AG20443 (cell line): ENCODE measurements around the gene THBS2.
"Not testable (repeated sequence)": the region's sequence is repeated elsewhere in the genome, so short reads cannot be mapped to it uniquely, and the experiment has no call there.

Experiments used
- DNase-seq: peaks from one replicate; pipeline ENCODE4 v3.0.0; 2012; ENCODE audit warnings: low spot score, mixed read lengths

THBS2 gene

DNA sequence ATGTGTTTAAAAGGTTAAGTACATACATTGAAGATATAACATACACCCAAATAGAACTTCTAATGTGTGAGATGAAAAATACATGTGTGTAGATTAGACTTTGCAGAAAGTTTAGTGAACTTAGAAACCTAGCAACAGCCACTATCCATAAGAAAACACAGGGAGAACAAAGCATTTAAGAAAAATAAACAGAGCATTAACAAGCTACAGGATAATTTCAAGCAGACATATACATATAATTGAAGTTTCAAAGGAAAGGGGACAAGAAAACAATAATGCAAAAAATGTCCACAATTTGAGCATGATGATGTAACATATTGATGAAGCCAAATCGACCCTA, 18.2 kb upstream of the THBS2 start:
- no peak for DNase-seq

DNA sequence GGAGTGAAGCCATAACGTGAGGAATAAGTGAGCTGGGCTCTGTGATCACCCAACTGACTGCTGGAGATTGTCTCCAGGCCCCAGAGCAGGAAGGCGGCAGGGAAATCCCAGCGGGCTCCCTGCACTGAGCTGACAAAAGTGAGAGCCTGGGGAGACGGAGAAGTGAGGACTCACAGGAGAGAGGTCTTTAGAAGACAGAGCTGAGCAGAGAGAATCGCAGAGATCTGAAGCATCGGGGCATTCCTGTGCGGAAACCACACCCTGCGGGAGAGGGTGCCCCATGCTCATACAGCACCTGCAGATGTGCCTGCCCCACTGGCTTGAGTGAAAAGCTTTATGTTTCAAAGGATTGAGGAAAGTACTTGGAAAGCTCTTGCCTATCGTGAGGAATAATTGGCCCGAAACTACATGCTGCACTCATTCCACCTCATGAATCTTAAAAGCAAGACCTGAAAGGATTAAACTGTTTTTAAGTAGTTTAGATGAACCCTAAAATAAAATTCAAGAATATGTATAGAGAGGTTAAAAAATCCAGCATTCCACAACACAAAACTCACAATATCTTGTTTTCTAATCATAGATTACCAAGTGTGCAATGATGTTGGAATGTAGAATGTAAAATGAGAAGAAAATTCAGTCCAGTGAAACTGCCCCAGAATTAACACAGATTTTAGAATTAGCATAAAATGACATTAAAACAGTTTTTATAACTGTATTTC, 17.7 kb upstream of the THBS2 start:
- no peak for DNase-seq

DNA sequence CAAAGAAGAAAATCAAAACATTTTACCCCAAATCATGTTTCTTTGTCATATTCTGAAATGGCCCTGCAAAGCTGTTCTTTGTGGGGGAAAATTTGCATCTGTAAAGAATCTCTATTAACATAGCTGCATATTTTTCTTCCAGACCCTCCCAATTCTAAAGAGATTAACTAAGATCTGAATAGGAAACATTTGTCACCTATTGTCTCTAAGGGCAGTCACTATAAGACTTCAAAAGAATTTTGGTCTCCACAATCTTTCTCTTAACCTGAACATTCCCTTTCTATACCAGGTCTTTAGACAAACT, 16.4 kb upstream of the THBS2 start:
- DNase-seq = not testable (repeated sequence)

DNA sequence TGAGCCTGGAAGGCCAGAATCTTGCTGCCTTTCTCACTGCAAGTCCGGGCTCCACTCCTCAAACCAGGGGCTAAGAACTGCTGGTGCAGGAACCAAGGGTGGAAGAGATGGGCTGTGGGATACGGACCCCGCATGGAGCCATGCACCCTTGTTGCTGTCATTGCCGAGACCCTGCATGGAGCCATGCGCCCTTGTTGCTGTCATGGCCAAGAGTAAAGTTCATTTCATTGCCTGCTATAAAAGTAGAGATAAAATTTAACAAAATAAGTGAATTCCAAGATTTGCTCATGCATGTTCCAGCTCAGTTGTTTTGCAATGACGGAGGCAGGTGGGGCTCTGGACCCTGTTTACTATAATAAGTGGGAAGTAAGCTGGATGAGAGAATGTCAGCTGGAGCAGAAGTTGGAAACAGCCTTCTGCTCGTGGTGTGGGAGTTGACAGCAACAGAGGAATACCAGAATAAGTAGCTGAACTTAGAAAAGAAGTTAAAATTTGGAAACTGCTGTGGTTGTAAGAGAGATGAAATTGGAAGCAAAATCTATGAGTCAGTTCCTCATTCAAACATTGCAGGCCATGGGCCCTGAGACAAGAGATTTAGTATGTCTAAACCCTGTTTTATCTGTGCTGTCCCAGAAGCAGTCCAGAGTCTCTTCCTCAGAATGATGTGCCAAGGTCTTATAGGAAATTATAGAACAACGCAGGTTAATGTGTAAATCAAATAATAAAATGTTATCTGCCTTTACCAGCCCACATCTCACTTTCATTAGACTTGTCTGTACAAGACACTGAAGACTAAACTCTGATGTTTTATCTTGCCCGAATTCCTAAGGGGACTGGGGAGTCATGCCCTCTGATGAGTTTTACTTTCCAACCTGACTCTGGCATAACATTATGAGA, 15.8 kb upstream of the THBS2 start:
- peak; percentile 70 for DNase-seq

DNA sequence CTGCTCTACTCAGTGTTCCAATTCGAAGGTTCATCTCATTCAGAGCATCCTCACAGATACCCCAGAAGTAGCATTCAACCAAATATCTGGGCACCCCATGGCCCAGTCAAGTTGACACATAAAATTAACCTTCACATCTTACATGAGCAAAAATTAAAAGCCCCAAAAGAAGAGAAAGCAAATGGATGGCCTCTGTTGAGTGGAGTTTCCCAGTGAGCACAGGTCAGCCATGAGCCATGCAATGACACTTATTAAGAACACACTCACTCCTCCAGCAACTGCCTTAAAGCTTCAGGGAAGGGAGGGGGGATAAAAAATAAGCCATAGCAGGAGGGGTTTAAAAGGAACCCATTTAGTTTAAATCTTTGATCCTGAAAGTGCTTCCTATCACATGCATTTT, 14.6 kb upstream of the THBS2 start:
- no peak for DNase-seq

DNA sequence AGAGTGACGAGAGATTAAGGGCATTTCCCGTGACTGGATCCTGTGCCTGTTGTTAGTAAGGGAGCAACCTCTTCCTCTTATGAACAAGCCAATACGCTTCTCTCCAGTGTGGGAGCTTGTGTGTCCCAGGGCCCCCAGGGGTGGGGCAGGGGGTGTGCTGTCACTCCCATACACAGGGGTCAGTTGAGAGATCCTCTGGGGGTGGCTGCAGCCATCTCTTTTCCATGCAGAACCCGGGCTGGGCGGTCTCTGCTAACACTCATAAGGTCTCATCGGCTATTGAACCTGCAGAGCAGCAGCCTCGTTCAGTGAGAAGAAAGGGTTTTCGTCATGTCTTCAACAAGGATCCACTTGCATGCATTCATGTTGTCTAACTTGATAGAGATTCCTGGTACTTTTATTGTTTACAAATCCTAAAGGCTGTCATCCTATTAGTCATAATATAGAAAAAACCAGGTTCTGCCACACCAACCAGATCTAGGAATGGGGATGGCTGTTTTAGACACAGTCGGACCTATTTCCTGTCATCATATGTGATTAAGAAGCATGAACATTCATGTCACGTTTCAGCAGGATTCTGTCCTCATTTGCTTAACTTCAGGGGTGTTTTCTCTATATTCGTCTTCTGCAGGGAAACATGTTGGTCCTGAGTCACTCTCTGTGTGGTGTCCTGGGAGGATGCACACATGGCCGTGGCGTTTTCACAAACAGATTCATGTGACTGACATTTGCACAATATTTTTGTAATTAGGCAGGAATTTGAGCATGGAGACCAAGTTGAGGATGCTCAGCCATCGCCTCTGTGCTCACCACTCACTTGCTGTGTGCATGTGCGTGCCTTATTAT, 13.3 kb upstream of the THBS2 start:
- peak; percentile 76 for DNase-seq

DNA sequence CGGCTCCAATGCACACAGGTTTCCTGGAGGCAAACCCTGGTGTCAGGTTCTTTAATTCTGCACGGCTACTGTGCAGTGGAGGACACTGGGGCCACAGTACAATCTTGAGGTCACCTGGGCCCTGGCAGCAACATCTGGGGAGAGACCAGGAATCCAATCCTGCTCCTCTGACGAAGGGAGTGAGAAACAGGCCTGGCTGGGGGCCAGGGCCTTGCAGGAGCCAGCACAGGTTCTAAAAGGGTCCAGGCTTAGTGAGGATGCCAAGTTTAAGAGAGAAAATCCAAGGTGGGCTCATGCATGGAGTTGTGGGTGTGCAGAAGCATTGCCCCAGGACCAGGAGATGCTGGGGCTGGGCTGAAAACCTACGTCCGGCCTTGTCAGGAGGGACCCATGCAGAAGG, 12.6 kb upstream of the THBS2 start:
- DNase-seq = no peak

DNA sequence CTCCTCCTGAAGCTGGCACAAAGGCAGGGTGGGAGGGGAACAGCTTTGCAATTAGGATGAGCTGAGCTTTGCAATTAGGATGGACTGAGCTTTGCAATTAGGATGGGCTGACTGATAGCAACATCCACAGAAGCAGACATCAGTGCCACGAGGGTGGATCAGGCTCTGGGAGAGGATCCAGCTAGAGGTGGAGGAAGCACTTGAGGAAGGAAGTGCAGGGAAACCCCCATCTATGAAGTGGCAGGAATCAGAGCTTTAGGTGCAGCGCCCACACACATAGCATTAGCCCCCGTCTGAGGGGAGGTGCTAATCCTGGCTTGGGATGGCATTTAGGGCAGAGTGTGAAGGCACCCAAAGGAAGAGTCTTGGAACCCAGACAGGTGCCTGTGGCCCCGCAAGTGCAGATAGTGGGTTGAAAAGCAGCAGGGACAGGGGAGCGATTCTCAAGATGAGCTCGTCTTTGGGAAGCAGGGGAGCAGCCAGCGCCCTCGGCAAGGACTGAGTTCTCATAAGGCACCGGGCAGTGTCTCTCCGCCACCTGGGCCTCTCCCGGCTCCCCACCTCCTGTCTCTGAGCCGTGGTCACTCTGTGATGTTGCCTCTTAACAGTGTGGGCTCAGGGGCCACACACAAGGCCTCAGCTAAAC, 12.0 kb upstream of the THBS2 start:
- DNase-seq = no peak

DNA sequence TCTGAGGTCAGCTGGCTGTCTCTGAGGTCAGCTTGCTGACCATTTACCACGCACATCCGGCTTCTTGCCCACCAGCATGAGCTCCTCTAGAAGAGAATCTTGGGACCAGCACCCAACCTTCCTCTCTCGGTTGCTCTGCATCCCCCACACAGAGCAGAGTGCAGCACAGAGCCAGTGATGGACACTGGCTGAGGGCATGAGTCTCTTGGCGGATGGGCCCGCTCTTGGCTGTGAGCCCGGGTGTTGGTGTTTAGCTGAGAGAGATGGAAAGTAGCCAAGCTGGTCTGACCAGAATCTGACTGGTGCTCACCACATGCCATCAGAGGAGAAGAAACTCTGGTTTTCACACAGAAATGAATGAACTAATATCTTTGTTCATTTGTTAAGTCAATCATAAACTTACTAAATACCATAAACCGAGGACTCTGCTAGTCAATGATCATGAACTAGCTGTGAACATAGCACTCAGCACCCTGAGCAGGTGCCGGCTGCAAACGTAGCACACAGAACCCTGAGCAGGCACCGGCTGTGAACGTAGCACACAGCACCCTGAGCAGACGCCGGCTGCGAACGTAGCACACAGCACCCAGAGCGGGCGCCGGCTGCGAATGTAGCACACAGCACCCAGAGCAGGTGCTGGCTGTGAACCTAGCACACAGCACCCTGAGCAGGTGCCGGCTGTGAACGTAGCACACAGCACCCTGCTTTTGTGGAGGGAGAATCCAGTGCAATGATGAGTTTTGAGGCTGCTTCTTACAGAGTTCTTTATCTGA, 10.4 kb upstream of the THBS2 start:
- DNase-seq = peak; percentile 45

DNA sequence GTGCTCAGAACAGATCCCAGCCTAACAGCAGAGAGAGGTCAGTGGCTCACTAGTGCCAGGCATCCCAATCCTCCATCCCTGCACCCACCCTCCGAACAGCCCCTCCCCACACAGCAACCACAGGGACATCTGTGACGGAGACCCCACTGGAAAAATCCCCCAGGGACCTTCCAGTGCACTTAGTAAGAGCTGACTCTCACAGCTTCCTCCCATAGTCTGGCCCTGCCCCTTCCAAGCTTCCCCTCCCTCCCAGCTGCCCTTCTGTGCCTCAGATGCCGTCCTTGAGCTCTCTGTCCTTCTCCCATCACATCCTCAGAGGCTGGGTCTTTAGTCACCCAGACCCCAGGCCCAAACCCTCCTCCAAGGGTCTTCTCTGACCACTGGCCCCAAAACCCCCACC, 9.7 kb upstream of the THBS2 start:
- DNase-seq = no peak

DNA sequence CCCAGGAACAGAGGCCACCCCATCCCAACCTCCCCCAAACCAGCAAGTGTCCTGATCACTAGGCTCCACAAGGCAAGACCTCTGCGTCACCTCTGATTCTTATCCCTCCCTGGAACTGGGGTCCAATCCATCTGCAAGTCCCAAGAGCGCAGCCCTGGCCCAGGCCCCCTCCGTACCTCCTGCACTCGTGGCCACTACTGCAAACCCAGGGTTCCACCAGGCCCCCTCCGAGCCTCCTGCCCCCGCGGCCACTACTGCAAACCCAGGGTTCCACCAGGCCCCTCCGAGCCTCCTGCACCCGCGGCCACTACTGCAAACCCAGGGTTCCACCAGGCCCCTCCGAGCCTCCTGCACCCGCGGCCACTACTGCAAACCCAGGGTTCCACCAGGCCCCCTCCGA, 9.0 kb upstream of the THBS2 start:
- not testable (repeated sequence) for DNase-seq

DNA sequence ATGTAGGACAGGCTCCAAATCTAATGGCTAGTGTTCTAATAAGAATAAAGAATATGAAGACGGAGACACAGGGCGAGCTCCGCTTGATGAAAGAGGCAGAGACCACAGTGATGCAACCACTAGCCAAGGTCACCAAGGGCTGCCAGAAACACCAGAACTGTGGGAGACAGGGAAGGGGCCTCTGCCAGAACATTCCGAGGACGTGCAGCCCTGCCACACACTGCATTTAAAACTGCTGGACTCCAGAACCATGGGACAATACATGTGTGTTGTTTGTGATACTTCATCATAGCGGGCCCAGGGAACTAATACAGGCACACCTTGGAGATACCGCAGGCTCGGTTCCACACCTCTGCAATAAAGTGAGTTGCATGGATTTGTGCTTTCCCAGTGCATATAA, 2.9 kb upstream of the THBS2 start:
- DNase-seq = no peak

DNA sequence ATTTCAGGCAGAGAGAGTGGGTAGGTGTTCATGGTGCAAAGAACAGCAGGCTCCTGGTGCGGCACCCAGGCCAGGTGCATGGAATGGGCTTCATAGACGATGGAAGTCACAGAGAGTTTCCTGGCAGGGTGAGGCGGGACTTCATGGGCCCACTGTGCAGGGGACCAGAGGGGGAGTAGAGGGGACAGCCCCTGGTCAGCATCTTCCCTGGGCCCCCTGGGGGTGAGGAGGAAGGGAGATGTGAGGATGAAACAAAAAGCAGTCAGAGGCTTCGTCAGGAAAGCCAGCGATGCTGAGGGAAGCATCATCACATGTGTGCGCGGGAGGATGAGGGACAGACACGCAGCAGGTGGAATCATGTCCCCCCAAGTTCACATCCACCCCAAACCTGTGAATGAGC, 2.4 kb upstream of the THBS2 start:
- no peak for DNase-seq

DNA sequence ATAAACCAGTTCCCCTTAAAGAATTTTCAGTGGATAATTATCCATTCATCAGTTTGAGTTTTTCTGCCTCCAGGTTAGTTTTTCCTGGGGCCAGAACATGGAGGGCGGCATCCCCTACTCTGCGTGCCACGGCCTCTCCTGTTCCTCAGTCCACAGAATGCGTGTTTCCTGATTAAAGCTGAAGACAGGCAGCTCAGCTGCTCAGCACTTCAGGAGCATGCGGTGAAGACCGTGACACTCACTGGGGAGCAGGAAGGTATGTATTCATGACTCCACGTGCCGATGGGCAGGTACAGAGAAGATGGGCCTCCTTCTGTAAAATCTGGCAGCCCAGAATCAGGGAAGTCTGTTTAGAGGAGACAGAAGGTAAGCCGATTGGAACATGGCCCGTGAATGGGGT, 2.0 kb upstream of the THBS2 start:
- DNase-seq = no peak

DNA sequence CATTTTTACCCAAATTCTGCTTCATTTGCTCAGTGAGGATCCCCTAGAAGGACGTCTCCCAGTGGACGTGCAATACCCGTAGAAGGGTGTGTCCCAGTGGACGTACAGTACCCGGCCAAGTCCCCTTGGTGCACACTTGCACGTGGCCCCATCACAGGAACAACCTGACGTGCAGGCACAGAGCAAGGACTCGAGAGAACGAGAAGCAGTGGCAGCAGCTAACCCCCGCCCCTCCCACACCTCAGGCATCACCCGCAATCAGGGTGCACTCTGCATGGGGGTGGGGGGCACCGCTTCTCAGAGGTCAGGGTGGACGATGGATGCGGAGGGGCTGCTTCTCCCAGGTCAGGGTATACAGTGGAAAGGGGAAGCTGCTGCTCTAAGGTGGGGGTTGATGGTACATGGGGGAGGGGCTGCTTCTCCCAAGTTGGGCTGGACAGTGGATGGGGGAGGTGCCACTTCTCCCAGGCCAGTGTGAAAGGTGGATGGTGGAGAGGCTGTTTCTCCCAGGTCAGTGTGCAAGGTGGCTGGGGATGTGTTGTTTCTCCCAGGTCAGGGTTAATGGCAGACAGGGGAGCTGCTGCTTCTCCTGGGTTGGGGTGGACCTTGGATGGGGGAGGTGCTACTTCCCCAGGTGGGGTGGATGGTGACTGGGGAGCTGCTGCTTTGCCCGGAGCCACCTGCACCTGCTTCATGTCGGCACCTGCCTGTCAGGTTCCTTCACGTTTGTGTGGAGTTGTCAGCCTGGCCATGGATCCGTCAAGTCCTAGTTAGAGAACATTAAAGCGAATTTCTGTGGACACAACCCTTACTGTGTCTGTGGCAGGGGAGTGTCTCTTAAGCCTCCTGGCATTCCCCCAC, 1.0 kb upstream of the THBS2 start:
- no peak for DNase-seq

DNA sequence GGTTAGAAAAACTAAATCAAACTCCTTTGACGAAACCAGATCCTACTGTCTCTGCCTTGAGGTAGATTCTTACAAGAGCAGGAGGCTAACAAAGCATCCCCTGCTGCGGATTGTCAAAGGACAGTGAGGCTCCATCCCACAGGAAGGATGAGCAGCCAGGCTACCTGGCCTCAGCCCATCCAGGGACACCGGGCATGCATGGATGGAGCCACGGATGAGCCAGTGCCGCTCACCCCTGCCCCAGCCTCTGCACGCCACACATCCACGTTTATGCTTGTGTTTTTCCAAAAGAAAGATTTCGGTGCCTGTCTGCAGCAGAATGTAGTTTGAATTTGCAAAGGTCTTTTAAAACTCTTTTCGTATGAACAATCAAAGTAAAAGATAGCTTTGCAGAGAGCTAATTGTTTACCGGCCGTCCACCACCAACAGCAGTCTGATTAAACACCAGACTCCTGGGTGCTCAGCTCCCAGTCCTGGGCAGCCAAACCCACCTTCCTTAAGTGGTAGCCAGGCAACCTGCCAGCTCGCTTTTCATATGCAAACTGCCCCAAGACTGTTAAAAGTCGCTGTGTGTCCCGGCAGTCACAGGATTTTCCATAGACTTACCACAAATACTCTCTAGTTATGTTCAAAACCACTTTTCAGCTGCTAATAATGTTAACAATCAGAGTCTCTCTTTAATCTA, 999 bp downstream of the THBS2 start:
- no peak for DNase-seq

DNA sequence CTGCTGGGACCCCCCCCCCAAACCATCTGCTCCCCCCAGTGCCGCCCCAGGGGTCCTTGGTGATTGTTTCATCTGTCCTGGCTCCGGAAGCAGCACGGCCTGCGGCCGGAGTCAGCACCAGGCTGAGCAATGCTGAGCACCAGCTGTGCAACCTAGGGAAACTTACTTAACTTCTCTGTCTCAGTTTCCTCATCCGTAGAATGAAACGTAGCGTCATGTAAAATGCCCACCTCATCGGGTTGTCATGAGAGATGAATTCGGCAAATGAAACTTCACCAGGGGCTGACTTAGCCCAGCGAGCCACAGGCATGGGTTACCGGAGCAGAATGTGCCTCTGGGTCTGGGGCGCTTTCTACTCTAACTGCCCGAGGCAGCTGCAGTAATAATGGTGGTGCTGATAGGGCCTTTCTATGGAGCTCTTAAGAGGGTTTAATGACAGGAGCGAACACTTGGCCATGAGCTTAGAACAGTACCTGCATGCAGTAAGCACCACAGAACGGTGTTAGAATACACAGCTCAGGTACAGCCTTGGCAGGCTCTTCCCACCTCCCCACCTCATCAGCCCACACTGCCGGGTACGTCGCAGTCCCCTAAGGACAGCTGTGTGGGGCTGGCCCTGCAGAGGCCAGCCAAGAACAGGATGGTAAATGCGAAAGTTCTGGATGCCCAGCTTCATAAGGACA, 1.7 kb downstream of the THBS2 start:
- DNase-seq = no peak

DNA sequence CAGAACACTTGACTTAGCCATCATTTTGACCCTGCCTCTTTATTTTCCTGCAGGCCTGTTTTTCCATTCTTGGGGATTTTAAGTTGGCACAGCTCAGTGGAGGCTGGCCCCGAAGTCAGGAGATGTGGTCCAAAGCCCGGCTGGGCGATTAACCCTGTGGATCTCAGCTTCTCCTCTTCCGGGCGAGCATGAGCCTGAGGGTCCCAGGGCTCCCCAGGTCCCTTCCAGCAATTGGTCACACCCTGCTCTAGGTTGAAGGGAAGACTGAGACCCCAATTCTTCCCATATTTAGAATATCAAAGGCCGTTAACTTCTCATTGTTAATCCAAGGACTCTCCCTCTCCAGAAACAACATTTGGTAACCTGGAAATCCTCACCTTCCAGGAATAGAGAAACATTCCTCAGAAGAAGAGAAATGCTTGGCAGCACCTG, 2.3 kb downstream of the THBS2 start:
- DNase-seq = no peak

DNA sequence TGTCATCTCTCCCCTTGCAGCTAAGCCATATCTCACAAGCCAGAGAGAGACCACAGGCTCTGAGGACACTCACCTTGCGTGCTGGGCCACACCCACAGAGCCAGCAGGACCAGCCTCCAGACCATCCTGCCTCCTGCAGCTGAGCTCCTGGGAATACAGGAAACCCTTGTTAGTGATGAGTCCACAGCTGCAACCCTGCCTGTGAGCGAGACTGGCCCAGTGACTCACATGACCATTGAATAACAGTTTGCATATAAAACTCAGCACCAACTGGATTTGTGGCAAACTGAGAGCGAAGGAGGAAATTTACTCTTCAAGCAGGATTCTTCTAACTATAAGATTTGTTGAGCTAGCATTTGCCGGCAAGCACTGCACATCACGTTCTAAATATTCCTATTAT, 3.0 kb downstream of the THBS2 start:
- peak; percentile 88 for DNase-seq
